ENCODE measurements around the gene EPS15.

GRCh38 chr1:51349862-51350261 lies 169.2 kb downstream of the EPS15 start:
- TF ChIP-seq EZH2 (IDR thresholded peaks at IDR 0.05; ENCODE audit: insufficient read depth, poor library complexity, severe bottlenecking) (no peak), EZH2phosphoT487 (IDR thresholded peaks at IDR 0.05; ENCODE audit: insufficient read depth, low read depth) (no peak)

All from GM23248 (cell line).